Ascending aorta (tissue), 2 donors: ENCODE results near the gene WDCP. TPM values are rescaled to one million over a fixed set of nuclear protein-coding genes. Genes with fewer than 3 reads are reported as not detected.

Source experiments
- DNase-seq, 2 donors: peaks; one replicate each; pipeline ENCODE4 v3.0.0-alpha.2; 2019; ENCODE audit warnings: low spot score in 2 of 2
- H3K27ac ChIP-seq, 2 donors: fragments of 200-600 bp; sonication (generic); one replicate each; pipeline ENCODE4 v1.5.1; 2016 to 2017; ENCODE audit warnings: mild to moderate bottlenecking in 1 of 2
- H3K27me3 ChIP-seq: fragments of 200-600 bp; sonication (generic); one replicate; pipeline ENCODE4 v1.5.1; 2017
- H3K36me3 ChIP-seq, 2 donors: fragments of 200-600 bp; sonication (generic); one replicate each; pipeline ENCODE4 v1.5.1; 2016
- H3K4me1 ChIP-seq, 2 donors: fragments of 200-600 bp; sonication (generic); one replicate each; pipeline ENCODE4 v1.5.1; 2016 to 2017; ENCODE audit warnings: mild to moderate bottlenecking in 1 of 2
- H3K4me3 ChIP-seq, 2 donors: fragments of 200-600 bp; sonication (generic); one replicate each; pipeline ENCODE4 v1.5.1; 2016 to 2017; ENCODE audit warnings: mild to moderate bottlenecking in 1 of 2
- H3K9me3 ChIP-seq, 2 donors: fragments of 200-600 bp; sonication (generic); one replicate each; pipeline ENCODE4 v1.5.1; 2016
- CTCF ChIP-seq, 3 experiments: fragments of 200-600 bp in 2 of 3; fragments of 450-650 bp in 1 of 3; sonication (generic) in 2 of 3; IDR thresholded peaks; one replicate each; pipeline ENCODE4 v1.5.1; 2016 to 2019; ENCODE audit warnings: antibody characterized with exemption in 3 of 3, mild to moderate bottlenecking in 1 of 3, moderate library complexity in 1 of 3
- intact Hi-C: fragments of 100-400 bp; cut with DNase I; formaldehyde crosslinking; loops from one replicate; pipeline ENCODE4 v1.15.1; 2023
- total RNA-seq: library from RNA; depleted of rRNA; stranded (reverse); fragments of >200 nt; gene quantifications from one replicate; pipeline ENCODE4 v1.1.0, GENCODE V29; 2016

WDCP gene
- total RNA-seq, 1 donor from 2014 or later = 1.9 TPM

GRCh38 chr2:24008672-24009366, 38.4 kb downstream of the WDCP start:
- Histone ChIP-seq H3K27me3 (peaks cover 5% of the 10 kb centered on the region), H3K27ac (no peak overlapping the region), H3K4me1 (peaks cover 0 to 5% of the 10 kb centered on the region in 2 donors), H3K9me3 (no peaks in the 10 kb centered on the region), H3K4me3 (no peak overlapping the region), H3K36me3 (no peaks in the 10 kb centered on the region)
- intact Hi-C loops = no loop called here
- no peak for DNase-seq
- TF ChIP-seq CTCF (IDR thresholded peaks at IDR 0.05) = no peak

GRCh38 chr2:24007693-24008092, 39.5 kb downstream of the WDCP start:
- Histone ChIP-seq H3K27ac (no peak overlapping the region), H3K9me3 (no peaks in the 10 kb centered on the region), H3K4me1 (peaks cover 0 to 5% of the 10 kb centered on the region in 2 donors), H3K27me3 (peaks cover 5% of the 10 kb centered on the region), H3K4me3 (no peak overlapping the region), H3K36me3 (no peaks in the 10 kb centered on the region)
- intact Hi-C loops = no loop called here
- TF ChIP-seq CTCF (IDR thresholded peaks at IDR 0.05) = no peak
- DNase-seq = no peak

- no peak for DNase-seq
- no peaks in the 10 kb centered on the region for H3K4me1 ChIP-seq
- H3K36me3 ChIP-seq = peaks cover 9 to 17% of the 10 kb centered on the region in 2 donors
- H3K27ac ChIP-seq = no peak overlapping the region
- TF ChIP-seq CTCF (IDR thresholded peaks at IDR 0.05) = no peak
- no peaks in the 10 kb centered on the region for H3K9me3 ChIP-seq
- intact Hi-C loops = no loop called here
- H3K4me3 ChIP-seq = no peak overlapping the region
- H3K27me3 ChIP-seq = no peaks in the 10 kb centered on the region
Observed at GRCh38 chr2:23994567-23994966, 52.6 kb downstream of the WDCP start.

GRCh38 chr2:23993736-23994269, 53.4 kb downstream of the WDCP start:
- H3K36me3 ChIP-seq = peaks cover 5 to 10% of the 10 kb centered on the region in 2 donors
- no peak overlapping the region for H3K27ac ChIP-seq

GRCh38 chr2:23992931-23993330, 54.3 kb downstream of the WDCP start:
- no peaks in the 10 kb centered on the region for H3K9me3 ChIP-seq
- intact Hi-C loops = no loop called here
- no peak for DNase-seq
- no peak overlapping the region for H3K27ac ChIP-seq
- TF ChIP-seq CTCF (IDR thresholded peaks at IDR 0.05) = no peak
- no peak overlapping the region for H3K4me3 ChIP-seq
- H3K4me1 ChIP-seq = no peaks in the 10 kb centered on the region
- no peaks in the 10 kb centered on the region for H3K27me3 ChIP-seq
- H3K36me3 ChIP-seq = peaks cover under 1 to 3% of the 10 kb centered on the region in 2 donors

More at GRCh38 chr2:23993736-23994269, 53.4 kb downstream of the WDCP start:
- Histone ChIP-seq H3K4me1 (no peaks in the 10 kb centered on the region), H3K4me3 (no peak overlapping the region), H3K9me3 (no peaks in the 10 kb centered on the region), H3K27me3 (no peaks in the 10 kb centered on the region)
- TF ChIP-seq CTCF (IDR thresholded peaks at IDR 0.05) = no peak
- intact Hi-C loops = no loop called here
- no peak for DNase-seq
